Breast epithelium (tissue), 4 donors: ENCODE results near the gene HRH1. TPM values are rescaled to one million over a fixed set of nuclear protein-coding genes. Genes with fewer than 3 reads are reported as not detected.

Source experiments
- DNase-seq, 2 donors: peaks; one replicate each; pipeline ENCODE4 v3.0.0-alpha.2; 2019; ENCODE audit warnings: low spot score in 2 of 2
- H3K27ac ChIP-seq, 2 donors: fragments of 200-600 bp; sonication (generic) in 1 of 2; one replicate each; pipeline ENCODE4 v1.5.1; 2016 to 2019; ENCODE audit warnings: mild to moderate bottlenecking in 1 of 2
- H3K27me3 ChIP-seq, 2 donors: fragments of 200-600 bp; sonication (generic) in 1 of 2; one replicate each; pipeline versions ENCODE4 v1.5.1 to v1.6.0; 2017 to 2019; ENCODE audit warnings: control low read depth in 1 of 2, mild to moderate bottlenecking in 1 of 2
- H3K36me3 ChIP-seq: fragments of 200-600 bp; one replicate; pipeline ENCODE4 v1.5.1; 2019
- H3K4me1 ChIP-seq, 2 donors: fragments of 200-600 bp; sonication (generic); one replicate each; pipeline ENCODE4 v1.5.1; 2016 to 2019; ENCODE audit warnings: control low read depth in 1 of 2
- H3K4me3 ChIP-seq, 3 donors: fragments of 200-600 bp; sonication (generic); 1 replicate in 2 of 3; 2 replicates in 1 of 3; pipeline ENCODE4 v1.5.1; 2016 to 2019; ENCODE audit warnings: mild to moderate bottlenecking in 3 of 3, moderate library complexity in 2 of 3
- H3K9me3 ChIP-seq, 2 donors: fragments of 200-600 bp; sonication (generic) in 1 of 2; one replicate each; pipeline ENCODE4 v1.5.1; 2016 to 2019; ENCODE audit warnings: control low read depth in 1 of 2
- CTCF ChIP-seq, 3 donors: fragments of 450-650 bp; IDR thresholded peaks; one replicate each; pipeline ENCODE4 v1.5.1; 2016 to 2017; ENCODE audit warnings: antibody characterized with exemption in 3 of 3, mild to moderate bottlenecking in 3 of 3, moderate library complexity in 3 of 3
- POLR2A ChIP-seq: fragments of 450-650 bp; IDR thresholded peaks from one replicate; pipeline ENCODE4 v1.6.1; 2016; ENCODE audit warnings: antibody characterized with exemption, mild to moderate bottlenecking, moderate library complexity
- POLR2AphosphoS5 ChIP-seq, 3 donors: sonication (generic); formaldehyde crosslinking; IDR thresholded peaks; one replicate each; pipeline ENCODE4 v1.6.1; 2017; ENCODE audit warnings: antibody characterized with exemption in 3 of 3
- intact Hi-C: fragments of 100-400 bp; cut with DNase I; formaldehyde crosslinking; loops from one replicate; pipeline ENCODE4 v1.15.1; 2023; ENCODE audit warnings: low total_unique reads
- total RNA-seq, 3 donors: library from RNA; depleted of rRNA; stranded (reverse); fragments of >200 nt; gene quantifications; one replicate each; pipeline ENCODE4 v1.1.0, GENCODE V29; 2016

Gene HRH1
- total RNA-seq, 3 donors from 2014 or later = 3.8 to 4.2 (median 3.9) TPM

- peak overlapping the region; percentile 68 to 87 for H3K27ac ChIP-seq
- TF ChIP-seq POLR2AphosphoS5 (IDR thresholded peaks at IDR 0.05) = no peak
- TF ChIP-seq POLR2A = no peak
- no peak for TF ChIP-seq CTCF (IDR thresholded peaks at IDR 0.05)
- H3K36me3 ChIP-seq = no peaks in the 10 kb centered on the region
- no peak for DNase-seq
- no peaks in the 10 kb centered on the region for H3K27me3 ChIP-seq
- H3K4me3 ChIP-seq = no peak overlapping the region
- intact Hi-C loops = no loop called here
- peaks cover 0 to 17% of the 10 kb centered on the region in 2 donors for H3K4me1 ChIP-seq
- no peaks in the 10 kb centered on the region for H3K9me3 ChIP-seq
Measured at GRCh38 chr3:11289864-11290263, 135.6 kb downstream of the HRH1 start.

- Histone ChIP-seq H3K4me3 (no peak overlapping the region), H3K36me3 (no peaks in the 10 kb centered on the region), H3K9me3 (no peaks in the 10 kb centered on the region), H3K27ac (no peak overlapping the region), H3K4me1 (peaks cover 0 to 17% of the 10 kb centered on the region in 2 donors), H3K27me3 (no peaks in the 10 kb centered on the region)
- intact Hi-C loops = no loop called here
- no peak for TF ChIP-seq POLR2AphosphoS5 (IDR thresholded peaks at IDR 0.05)
- no peak for TF ChIP-seq CTCF (IDR thresholded peaks at IDR 0.05)
- TF ChIP-seq POLR2A = no peak
- no peak for DNase-seq
Measured at GRCh38 chr3:11290743-11291680, 136.7 kb downstream of the HRH1 start.

GRCh38 chr3:11291808-11292207 lies 137.5 kb downstream of the HRH1 start:
- H3K4me1 ChIP-seq = peaks cover 0 to 17% of the 10 kb centered on the region in 2 donors
- no peak overlapping the region for H3K4me3 ChIP-seq
- no peaks in the 10 kb centered on the region for H3K27me3 ChIP-seq
- TF ChIP-seq POLR2A (no peak), CTCF (IDR thresholded peaks at IDR 0.05) (no peak), POLR2AphosphoS5 (IDR thresholded peaks at IDR 0.05) (no peak)
- H3K36me3 ChIP-seq = no peaks in the 10 kb centered on the region
- intact Hi-C loops = no loop called here
- no peaks in the 10 kb centered on the region for H3K9me3 ChIP-seq
- no peak for DNase-seq
- no peak overlapping the region for H3K27ac ChIP-seq

GRCh38 chr3:11297126-11297525 lies 142.8 kb downstream of the HRH1 start:
- no peak overlapping the region for H3K4me3 ChIP-seq
- no peaks in the 10 kb centered on the region for H3K36me3 ChIP-seq
- H3K4me1 ChIP-seq = no peaks in the 10 kb centered on the region
- H3K27ac ChIP-seq = no peak overlapping the region
- TF ChIP-seq POLR2AphosphoS5 (IDR thresholded peaks at IDR 0.05) = no peak
- TF ChIP-seq POLR2A = no peak
- TF ChIP-seq CTCF (IDR thresholded peaks at IDR 0.05) = no peak
- no peak for DNase-seq
- intact Hi-C loops = no loop called here
- H3K9me3 ChIP-seq = no peaks in the 10 kb centered on the region
- H3K27me3 ChIP-seq = no peaks in the 10 kb centered on the region

- H3K27me3 ChIP-seq = no peaks in the 10 kb centered on the region
- H3K4me1 ChIP-seq = no peaks in the 10 kb centered on the region
- peak overlapping the region in 1 of 2 donors; percentile 2 for H3K27ac ChIP-seq
- no peak overlapping the region for H3K4me3 ChIP-seq
- H3K9me3 ChIP-seq = no peaks in the 10 kb centered on the region
- H3K36me3 ChIP-seq = no peaks in the 10 kb centered on the region
- no peak for DNase-seq
- intact Hi-C loops = no loop called here
- TF ChIP-seq POLR2A = no peak
- TF ChIP-seq POLR2AphosphoS5 (IDR thresholded peaks at IDR 0.05) = no peak
- no peak for TF ChIP-seq CTCF (IDR thresholded peaks at IDR 0.05)
Measured at GRCh38 chr3:11300970-11301369, 146.7 kb downstream of the HRH1 start.
